Heart right ventricle (tissue), 16 donors: ENCODE results near the gene FCSK. TPM values are rescaled to one million over a fixed set of nuclear protein-coding genes. Genes with fewer than 3 reads are reported as not detected.

Experiments used
- ATAC-seq, 8 donors: fragments of 200-7000 bp; cut with Tn5 transposase; one replicate each; pipeline ENCODE4 v1.9.1; 2020; ENCODE audit warnings: mild to moderate bottlenecking in 8 of 8, moderate library complexity in 8 of 8, moderate number of reproducible peaks in 1 of 8
- DNase-seq, 2 donors: peaks; one replicate each; pipeline ENCODE4 v3.0.0-alpha.2; 2020
- H3K27ac ChIP-seq, 10 donors: fragments of 200-600 bp; sonication (generic) in 2 of 10; one replicate each; pipeline versions ENCODE4 v1.5.0 to v1.8.0; 2020 to 2022; ENCODE audit warnings: mild to moderate bottlenecking in 3 of 10
- H3K27me3 ChIP-seq, 7 donors: fragments of 200-600 bp; one replicate each; pipeline ENCODE4 v1.8.0; 2021 to 2022; ENCODE audit warnings: mild to moderate bottlenecking in 2 of 7
- H3K36me3 ChIP-seq, 9 donors: fragments of 200-600 bp; sonication (generic) in 1 of 9; one replicate each; pipeline versions ENCODE4 v1.5.0 to v1.8.0; 2020 to 2022; ENCODE audit warnings: mild to moderate bottlenecking in 2 of 9
- H3K4me1 ChIP-seq, 9 donors: fragments of 200-600 bp; sonication (generic) in 1 of 9; one replicate each; pipeline versions ENCODE4 v1.5.0 to v1.8.0; 2020 to 2022; ENCODE audit warnings: mild to moderate bottlenecking in 4 of 9
- H3K4me3 ChIP-seq, 10 donors: fragments of 200-600 bp; sonication (generic) in 2 of 10; one replicate each; pipeline versions ENCODE4 v1.5.0 to v1.8.0; 2020 to 2022; ENCODE audit warnings: mild to moderate bottlenecking in 7 of 10, moderate library complexity in 2 of 10
- H3K9me3 ChIP-seq, 11 donors: fragments of 200-600 bp in 10 of 11; sonication (generic) in 2 of 11; one replicate each; pipeline versions ENCODE4 v1.5.0 to v1.8.0; 2013 to 2022; ENCODE audit warnings: mild to moderate bottlenecking in 2 of 11, control low read depth in 1 of 11, moderate library complexity in 1 of 11
- CTCF ChIP-seq, 9 donors: fragments of 200-600 bp; sonication (generic) in 2 of 9; IDR thresholded peaks; one replicate each; pipeline versions ENCODE4 v1.5.0 to v1.8.0; 2021 to 2022; ENCODE audit warnings: antibody characterized with exemption in 9 of 9, mild to moderate bottlenecking in 5 of 9, moderate library complexity in 1 of 9
- WGBS, 2 donors: extraction: QIAGEN DNeasy Blood & Tissue Kit; methylation state at CpG; one replicate each; pipeline ENCODE4 v1.1.7; 2013; ENCODE audit warnings: inconsistent platforms in 1 of 2; 5-methylcytosine and 5-hydroxymethylcytosine counted together
- intact Hi-C, 10 donors: fragments of 100-400 bp; cut with DNase I; formaldehyde crosslinking; loops; one replicate each; pipeline versions ENCODE4 v1.11.1 to v1.14.2; 2022
- polyA plus RNA-seq, 2 donors: library from polyadenylated mRNA; stranded (reverse); fragments of 200-250 nt; gene quantifications; one replicate each; pipeline ENCODE4 v1.2.3, GENCODE V29; 2013
- total RNA-seq, 10 donors: library from RNA; stranded (reverse); fragmentation: NEBNext Ultra II Directional in 3 of 10; extraction: Animal tissue kit (Norgen Biotek cat#: 25700) in 3 of 10; gene quantifications; one replicate each; pipeline versions ENCODE4 v1.2.1 to v1.2.4, GENCODE V29; 2021 to 2023
- donor health status: Arrhythmogenic right ventricular cardiomyopathy.
- donor health status: ischemic (EF 13 %, LVEDD 7.1; RV severe dilation, severe dysfunction).
- donor health status: healthy with polysubstance abuse.
- donor health status: DM: no; HTN: yes; CAD: no.
- donor health status: DM: no; HTN: no; CAD: no.
- donor health status: ischemic (EF 25% LVEDD 6.9; RV normal size, moderate dysfunction).
- donor health status: ischemic (EF 25% LVEDD 5.7; RV mildly dilated, moderate dysfunction).
- donor health status: healthy.
- donor health status: DM: yes; HTN: yes; CAD: no.
- donor health status: Ischemic cardiomyopathy.
- donor health status: ischemic (EF 35%, LVEDD 5.7; RV mildly dilated, moderate dysfunction).
- donor health status: nonischemic (EF 11% LVEDD 7.7; RV severe dilation, severe dysfunction).
- donor health status: DM: yes; HTN: yes; CAD: no.
- donor health status: PGD.
- donor health status: ischemic (EF 29% LVEDD 5.4; RV normal size, mild dysfunction).
- donor health status: nonischemic (EF 23%, LVEDD 6.1; RV moderate dilation, normal function).

FCSK gene
- total and polyA plus RNA-seq, 12 donors = 6.3 to 15.4 (median 9.0) TPM

- peak in 1 of 8 donors; percentile 29 for ATAC-seq
- intact Hi-C loops = no loop called here
- no peaks in the 10 kb centered on the region for H3K9me3 ChIP-seq
- no peak for TF ChIP-seq CTCF (IDR thresholded peaks at IDR 0.05)
- no peaks in the 10 kb centered on the region for H3K27me3 ChIP-seq
- peak overlapping the region in 6 of 10 donors; percentile 8 to 41 (median 26) for H3K27ac ChIP-seq
- no peak for DNase-seq
- H3K4me1 ChIP-seq = peaks cover 6 to 90% (median 65%) of the 10 kb centered on the region in 9 donors
- H3K4me3 ChIP-seq = no peak overlapping the region
- H3K36me3 ChIP-seq = peaks cover 0 to 18% (median 0%) of the 10 kb centered on the region in 9 donors
- WGBS, 2 donors = 66 to 72% methylated on average over 13 of the region's 13 CpGs
These were observed 36.0 kb upstream of the FCSK start for GRCh38 chr16:70418274-70418992.

GRCh38 chr16:70418993-70419318, 35.4 kb upstream of the FCSK start:
- Histone ChIP-seq H3K36me3 (peaks cover 0 to 18% (median 0%) of the 10 kb centered on the region in 9 donors), H3K9me3 (no peaks in the 10 kb centered on the region), H3K27me3 (no peaks in the 10 kb centered on the region), H3K4me1 (peaks cover 6 to 92% (median 67%) of the 10 kb centered on the region in 9 donors), H3K4me3 (no peak overlapping the region), H3K27ac (peak overlapping the region in 5 of 10 donors; percentile 4 to 41 (median 14))
- DNase-seq (no peak), ATAC-seq (peak in 1 of 8 donors; percentile 4)
- 71 to 94% methylated on average over 5 of the region's 5 CpGs for WGBS, 2 donors
- TF ChIP-seq CTCF (IDR thresholded peaks at IDR 0.05) = no peak
- intact Hi-C loops = no loop called here

- H3K36me3 ChIP-seq = peaks cover 0 to 18% (median 0%) of the 10 kb centered on the region in 9 donors
- H3K4me3 ChIP-seq = no peak overlapping the region
- no peaks in the 10 kb centered on the region for H3K9me3 ChIP-seq
- DNase-seq (no peak), ATAC-seq (peak in 2 of 8 donors; percentile 11 to 15)
- H3K27ac ChIP-seq = peak overlapping the region in 5 of 10 donors; percentile 14 to 43 (median 33)
- H3K27me3 ChIP-seq = no peaks in the 10 kb centered on the region
- intact Hi-C loops = no loop called here
- peaks cover 6 to 85% (median 62%) of the 10 kb centered on the region in 9 donors for H3K4me1 ChIP-seq
- 71 to 74% methylated on average over 14 of the region's 14 CpGs for WGBS, 2 donors
- TF ChIP-seq CTCF (IDR thresholded peaks at IDR 0.05) = no peak
These were observed 34.7 kb upstream of the FCSK start for GRCh38 chr16:70419384-70420327.

GRCh38 chr16:70421014-70421413, 33.4 kb upstream of the FCSK start:
- TF ChIP-seq CTCF (IDR thresholded peaks at IDR 0.05) = no peak
- no peak for DNase-seq
- peak in 1 of 8 donors; percentile 29 for ATAC-seq

More at GRCh38 chr16:70421014-70421413, 33.4 kb upstream of the FCSK start:
- Histone ChIP-seq H3K9me3 (no peaks in the 10 kb centered on the region), H3K4me1 (peaks cover 6 to 86% (median 62%) of the 10 kb centered on the region in 9 donors), H3K4me3 (no peak overlapping the region), H3K27me3 (no peaks in the 10 kb centered on the region), H3K27ac (peak overlapping the region in 4 of 10 donors; percentile 23 to 43 (median 28)), H3K36me3 (peaks cover 0 to 24% (median 0%) of the 10 kb centered on the region in 9 donors)
- WGBS, 2 donors = 78 to 84% methylated on average over 9 of the region's 9 CpGs
- intact Hi-C loops = no loop called here
